OCI-LY7 (cell line): ENCODE data around the gene FOXN4.

Experiments
- EZH2phosphoT487 ChIP-seq: fragments of 200-600 bp; sonication (generic); IDR thresholded peaks from 2 replicates; pipeline ENCODE4 v1.6.1; 2018; ENCODE audit warnings: low read depth, borderline replicate concordance, mild to moderate bottlenecking, mixed run types, antibody characterized with exemption, low read length, moderate library complexity, mixed read lengths
- TF ChIP-seq, protein P1 (sequence below): fragments of 200-600 bp; sonication (generic); conservative IDR thresholded peaks from 2 replicates; pipeline ENCODE4 v1.5.1; 2014; ENCODE audit warnings: mild to moderate bottlenecking, antibody characterized with exemption, low read length, moderate library complexity, mixed read lengths

DNA sequence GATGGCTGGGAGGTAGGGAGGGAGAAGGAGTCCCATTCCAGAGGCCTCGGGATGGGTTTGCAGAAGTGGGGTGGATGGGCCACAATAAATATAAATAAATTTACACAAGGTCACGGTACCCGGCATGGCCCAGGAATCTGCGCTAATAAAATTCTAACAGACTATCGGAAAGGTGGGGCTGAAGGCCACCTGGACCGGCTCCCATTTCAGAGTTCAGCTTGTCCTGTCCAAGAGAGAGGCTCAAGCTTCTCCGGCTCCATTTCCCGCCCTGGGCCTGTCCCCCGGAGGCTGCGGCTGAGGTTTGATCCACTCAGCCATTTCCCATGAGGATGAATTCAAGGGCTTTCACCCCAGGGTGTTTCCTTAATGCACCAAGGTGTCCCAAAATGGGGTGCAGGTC lies 30.2 kb downstream of the FOXN4 start:
- TF ChIP-seq, protein P1, sequence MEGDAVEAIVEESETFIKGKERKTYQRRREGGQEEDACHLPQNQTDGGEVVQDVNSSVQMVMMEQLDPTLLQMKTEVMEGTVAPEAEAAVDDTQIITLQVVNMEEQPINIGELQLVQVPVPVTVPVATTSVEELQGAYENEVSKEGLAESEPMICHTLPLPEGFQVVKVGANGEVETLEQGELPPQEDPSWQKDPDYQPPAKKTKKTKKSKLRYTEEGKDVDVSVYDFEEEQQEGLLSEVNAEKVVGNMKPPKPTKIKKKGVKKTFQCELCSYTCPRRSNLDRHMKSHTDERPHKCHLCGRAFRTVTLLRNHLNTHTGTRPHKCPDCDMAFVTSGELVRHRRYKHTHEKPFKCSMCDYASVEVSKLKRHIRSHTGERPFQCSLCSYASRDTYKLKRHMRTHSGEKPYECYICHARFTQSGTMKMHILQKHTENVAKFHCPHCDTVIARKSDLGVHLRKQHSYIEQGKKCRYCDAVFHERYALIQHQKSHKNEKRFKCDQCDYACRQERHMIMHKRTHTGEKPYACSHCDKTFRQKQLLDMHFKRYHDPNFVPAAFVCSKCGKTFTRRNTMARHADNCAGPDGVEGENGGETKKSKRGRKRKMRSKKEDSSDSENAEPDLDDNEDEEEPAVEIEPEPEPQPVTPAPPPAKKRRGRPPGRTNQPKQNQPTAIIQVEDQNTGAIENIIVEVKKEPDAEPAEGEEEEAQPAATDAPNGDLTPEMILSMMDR, result no peak
- TF ChIP-seq EZH2phosphoT487, result no peak
